ENCODE data around the gene DARS1.
"Not testable (repeated sequence)": the region's sequence is repeated elsewhere in the genome, so short reads cannot be mapped to it uniquely, and the experiment has no call there.

The DARS1 gene

DNA sequence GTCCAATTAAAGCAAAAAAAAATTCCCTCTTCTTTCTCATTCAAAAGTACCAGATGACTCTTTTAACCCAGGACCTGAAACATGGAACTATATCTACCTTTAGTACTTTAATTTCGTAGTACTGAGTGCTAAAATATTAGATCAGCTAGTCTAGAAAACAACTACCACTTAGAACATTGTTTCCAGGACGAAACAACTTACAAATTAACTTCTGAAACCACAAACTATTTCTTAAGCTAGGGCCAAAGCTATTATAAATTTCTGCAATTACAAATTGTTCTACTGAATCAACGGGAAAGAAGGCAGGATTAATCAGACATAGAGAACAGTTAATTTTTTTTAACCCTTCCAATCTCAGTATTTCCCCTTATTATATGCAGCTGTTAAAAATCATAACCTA, 39.9 kb downstream of the DARS1 start:
- no peak for DNase-seq (ENCODE audit: low spot score)

DNA sequence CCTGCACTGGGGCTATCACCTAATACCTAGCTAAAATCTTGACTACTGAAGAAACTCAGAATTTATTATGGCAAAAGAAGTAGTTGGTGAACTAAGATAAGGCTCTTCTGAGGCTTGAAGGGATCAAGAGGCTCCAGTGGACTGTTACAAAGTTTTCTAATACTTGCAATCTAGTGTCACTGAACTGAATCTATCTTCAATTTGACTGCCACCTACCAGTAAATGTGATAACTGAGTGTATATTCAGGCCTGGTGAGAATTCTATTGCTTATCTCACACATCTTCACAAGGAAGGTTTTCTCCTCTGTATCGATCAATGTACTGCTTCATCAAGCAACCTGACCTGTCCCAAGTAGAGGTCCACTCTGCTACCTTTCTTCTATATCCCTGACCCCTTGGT, 40.8 kb downstream of the DARS1 start:
- DNase-seq (ENCODE audit: low spot score), result no peak

DNA sequence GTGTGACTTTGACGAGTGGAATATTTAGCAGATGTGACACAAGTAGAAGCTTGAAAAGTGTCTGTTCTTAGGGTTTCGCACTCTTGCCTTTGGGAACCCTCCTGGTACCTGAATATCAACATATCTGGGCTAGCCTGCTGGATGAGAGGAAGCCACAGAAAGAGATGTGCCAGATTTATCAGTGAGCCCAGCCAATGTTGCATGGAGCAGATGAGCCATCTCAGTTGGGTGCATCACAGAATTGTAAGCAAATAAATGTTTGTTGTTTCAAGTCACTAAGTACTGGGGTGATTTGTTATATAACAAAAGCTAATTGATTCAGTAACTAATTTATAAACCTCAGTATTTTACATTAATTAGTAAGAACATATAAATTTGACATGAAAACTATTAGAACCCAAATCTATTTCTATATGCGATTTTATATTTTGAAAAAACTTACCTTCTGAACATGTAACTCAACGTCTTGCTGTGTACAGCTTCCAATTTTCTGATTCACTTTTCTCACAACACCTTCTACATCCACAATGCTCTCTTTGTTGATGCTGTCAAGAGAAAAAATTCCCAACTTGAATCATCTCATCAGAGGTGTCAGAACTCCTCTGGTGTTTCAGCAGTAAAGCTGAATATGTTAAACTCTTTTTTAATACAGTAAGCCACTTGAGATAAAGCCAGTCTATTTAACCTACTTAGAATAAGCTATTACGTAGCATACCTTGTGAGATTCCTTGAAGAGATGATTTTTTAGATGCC, 42.3 kb downstream of the DARS1 start:
- no peak for DNase-seq (ENCODE audit: low spot score)

DNA sequence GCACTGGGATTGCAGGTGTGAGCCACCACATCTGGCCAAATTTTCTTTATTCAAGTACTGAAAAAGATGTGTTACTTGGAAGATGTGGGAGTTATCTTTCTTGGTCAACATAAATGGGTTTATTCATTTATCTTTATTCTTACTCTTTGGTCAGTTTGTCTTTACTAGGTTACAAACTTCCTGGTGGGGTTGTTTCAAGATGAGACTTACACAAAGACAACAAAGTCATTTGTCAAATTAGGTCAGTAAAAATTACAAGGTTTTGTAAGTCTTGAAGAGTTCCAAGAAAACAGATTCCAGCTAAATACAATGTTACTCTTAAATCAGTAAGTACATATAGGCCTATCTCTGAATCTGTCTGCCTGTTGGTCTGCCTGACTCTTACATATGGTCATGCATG, 48.9 kb downstream of the DARS1 start:
- no peak for DNase-seq (ENCODE audit: low spot score)

DNA sequence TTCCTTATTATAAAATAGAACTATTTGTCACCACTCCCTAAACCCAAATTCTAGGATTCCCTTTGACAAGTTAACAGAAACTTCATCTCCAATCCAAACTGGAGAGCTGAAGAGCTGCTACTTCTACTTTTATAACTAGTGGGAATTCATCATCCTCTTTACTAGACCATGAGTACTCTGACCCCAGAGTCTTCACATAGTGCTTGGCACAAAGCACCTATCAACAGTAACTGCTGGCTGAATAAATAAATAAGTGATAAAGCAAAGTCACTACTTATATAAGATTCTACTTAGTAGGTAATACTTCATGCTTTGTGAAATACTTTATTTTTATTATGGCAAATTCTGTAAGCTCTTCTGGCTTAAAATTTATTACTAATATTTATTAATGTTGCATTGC, 49.5 kb downstream of the DARS1 start:
- no peak for DNase-seq (ENCODE audit: low spot score)

DNA sequence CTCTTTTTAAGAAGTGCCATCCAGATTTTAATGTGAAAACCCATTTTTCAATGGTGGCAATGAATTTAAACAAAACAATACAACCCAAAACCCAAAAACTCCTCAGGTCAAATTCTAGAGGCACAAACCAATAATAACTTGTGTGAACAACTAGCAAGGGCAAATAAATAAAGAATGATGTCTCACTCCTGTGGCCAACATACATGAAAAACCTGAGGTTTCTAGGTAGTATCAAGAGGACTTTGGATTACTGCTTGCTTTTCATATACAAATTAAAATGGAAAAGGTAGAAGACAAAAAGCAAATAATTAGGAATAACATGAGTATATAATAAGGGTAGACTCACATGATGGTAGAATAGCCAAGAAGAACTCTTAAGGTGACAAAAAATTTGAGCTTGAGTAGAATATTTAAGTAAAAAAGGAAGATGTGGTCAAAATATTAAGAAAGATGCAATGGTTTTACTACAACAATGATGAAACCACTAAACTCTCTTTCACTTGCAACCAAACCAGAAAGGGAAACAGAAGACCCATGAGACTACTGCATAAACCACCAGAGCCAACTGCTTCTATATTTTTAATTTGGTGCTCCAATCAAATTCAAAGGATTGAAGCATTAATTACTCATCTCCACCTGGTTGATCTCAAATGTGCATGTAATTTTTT, 53.5 kb downstream of the DARS1 start:
- DNase-seq (ENCODE audit: low spot score), result no peak

DNA sequence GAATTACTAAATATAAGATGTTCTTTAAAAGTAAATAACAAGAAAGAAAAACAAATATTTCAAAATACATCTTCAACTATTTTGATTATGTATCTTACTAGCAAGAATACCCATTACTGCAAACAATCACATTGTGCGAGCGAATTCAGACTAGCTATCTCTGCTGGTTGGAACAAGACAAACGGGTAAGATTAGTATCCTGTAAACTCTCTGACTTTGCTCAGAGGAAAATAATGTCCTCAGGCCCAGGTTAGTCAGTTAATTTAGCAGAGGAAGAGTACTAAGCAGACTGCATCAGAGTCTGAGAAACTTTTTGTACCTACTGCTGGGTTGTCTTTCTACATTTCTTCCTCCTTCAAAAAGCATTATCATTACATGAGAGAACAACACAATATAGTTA, 58.8 kb downstream of the DARS1 start:
- no peak for DNase-seq (ENCODE audit: low spot score)

- no peak for DNase-seq (ENCODE audit: low spot score)
These were observed 59.9 kb downstream of the DARS1 start for GRCh38 chr2:135925571-135925970.

GRCh38 chr2:135916207-135916606, 69.2 kb downstream of the DARS1 start:
- peak; percentile 29 for DNase-seq (ENCODE audit: low spot score)

- DNase-seq (ENCODE audit: low spot score), result no peak
These were observed 70.9 kb downstream of the DARS1 start for GRCh38 chr2:135914485-135914884.

- peak; percentile 71 for DNase-seq (ENCODE audit: low spot score)
These were observed 71.6 kb downstream of the DARS1 start for GRCh38 chr2:135913727-135914365.

DNA sequence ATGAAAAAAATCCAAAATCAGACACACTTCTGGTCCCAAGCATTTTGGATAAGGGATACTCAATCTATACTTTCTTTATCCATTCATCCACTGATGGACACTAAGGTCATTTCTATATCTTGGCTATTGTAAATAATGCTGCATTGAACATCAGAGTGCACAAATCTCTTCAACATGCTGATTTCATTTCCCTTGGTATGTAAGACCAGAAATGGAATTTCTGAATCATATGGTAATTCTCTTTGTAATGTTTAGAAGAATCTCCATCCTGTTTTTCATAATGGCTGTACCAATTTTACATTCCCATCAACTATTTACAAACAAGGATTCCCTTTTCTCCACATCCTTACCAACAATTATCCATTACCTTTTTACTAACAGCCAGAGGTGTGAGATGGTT, 75.5 kb downstream of the DARS1 start:
- DNase-seq (ENCODE audit: low spot score), result no peak

GRCh38 chr2:135905679-135906078, 79.7 kb downstream of the DARS1 start:
- no peak for DNase-seq (ENCODE audit: low spot score)

- no peak for DNase-seq (ENCODE audit: low spot score)
These were observed 81.0 kb downstream of the DARS1 start for GRCh38 chr2:135904341-135904989.

DNA sequence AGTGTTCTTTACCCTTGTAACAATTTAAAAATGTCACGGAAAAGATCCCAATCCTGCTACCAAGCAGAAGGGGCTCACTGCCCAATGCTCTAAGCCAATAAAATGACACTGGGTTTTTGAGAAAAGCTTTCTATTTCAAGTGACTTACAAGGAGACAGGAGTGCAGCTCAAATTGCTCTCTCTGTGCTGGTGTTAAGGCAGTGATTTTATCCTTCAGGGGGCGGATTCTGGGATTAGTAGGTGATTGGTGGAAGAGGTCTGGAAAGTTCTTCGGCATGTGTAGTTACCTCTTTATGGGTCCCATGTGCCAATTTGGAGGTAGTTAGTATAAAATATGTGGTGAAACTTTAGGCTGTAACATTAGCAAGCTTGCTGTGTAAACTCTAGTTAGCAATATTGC, 81.8 kb downstream of the DARS1 start:
- DNase-seq (ENCODE audit: low spot score), result no peak

- DNase-seq (ENCODE audit: low spot score), result no peak
These were observed 85.9 kb downstream of the DARS1 start for GRCh38 chr2:135899567-135899966.

GRCh38 chr2:135898234-135898786, 87.1 kb downstream of the DARS1 start:
- DNase-seq (ENCODE audit: low spot score), result no peak

DNA sequence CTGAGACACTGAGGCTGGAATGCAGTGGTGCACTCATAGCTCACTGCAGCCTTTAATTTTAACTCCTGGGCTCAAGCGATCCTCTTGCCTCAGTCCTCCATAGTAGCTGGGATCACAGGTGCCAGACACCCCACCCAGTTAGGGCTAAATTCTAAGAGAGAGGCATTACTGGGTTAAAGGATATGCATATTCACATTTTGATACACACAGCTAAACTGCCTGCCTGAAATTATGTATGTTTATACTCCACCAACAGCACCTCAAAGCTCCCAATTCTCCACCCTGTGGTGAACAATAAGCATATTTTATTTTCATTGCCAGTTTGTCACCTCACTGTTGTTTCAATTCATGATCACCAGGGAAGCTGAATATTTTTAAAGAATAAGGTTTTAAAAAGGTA, 90.5 kb downstream of the DARS1 start:
- no peak for DNase-seq (ENCODE audit: low spot score)

GRCh38 chr2:135893374-135893794, 92.0 kb downstream of the DARS1 start:
- no peak for DNase-seq (ENCODE audit: low spot score)

- DNase-seq (ENCODE audit: low spot score), result no peak
These were observed 94.6 kb downstream of the DARS1 start for GRCh38 chr2:135890835-135891234.

GRCh38 chr2:135890149-135890548, 95.3 kb downstream of the DARS1 start:
- no peak for DNase-seq (ENCODE audit: low spot score)

DNA sequence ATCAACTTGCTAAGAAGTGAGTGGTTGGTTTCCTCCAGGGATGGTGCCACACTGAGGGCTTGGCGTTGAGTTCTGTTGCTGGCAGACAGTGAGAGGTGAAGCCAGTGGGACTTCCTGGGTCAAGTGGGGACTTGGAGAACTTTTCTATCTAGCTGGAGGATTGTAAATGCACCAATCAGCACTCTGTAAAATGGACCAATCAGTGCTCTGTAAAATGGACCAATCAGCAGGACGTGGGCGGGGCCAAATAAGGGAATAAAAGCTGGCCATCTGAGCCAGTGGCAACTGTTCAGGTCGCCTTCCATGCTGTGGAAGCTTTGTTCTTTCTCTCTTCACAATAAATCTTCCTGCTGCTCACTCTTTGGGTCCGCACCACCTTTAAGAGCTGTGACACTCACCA, 96.8 kb downstream of the DARS1 start:
- DNase-seq (ENCODE audit: low spot score), result not testable (repeated sequence)

GRCh38 chr2:135885709-135886108, 99.7 kb downstream of the DARS1 start:
- DNase-seq (ENCODE audit: low spot score), result no peak

Data from hematopoietic multipotent progenitor cell treated with erythropoietin and hydrocortisone succinate and interleukin-3 and kit ligand, for 15 days (in vitro differentiated cells).